ENCODE data around the gene EIF2B1. TPM values are rescaled to one million over a fixed set of nuclear protein-coding genes. Genes with fewer than 3 reads are reported as not detected.

EIF2B1 gene
- total and polyA plus RNA-seq, 9 of the 15 experiments (the other 6 are each of a cell fraction or from before 2014, with no cell fraction given): 35.7 to 195 (median 67.8) TPM

- TF ChIP-seq SIN3A (IDR thresholded peaks at IDR 0.05; ENCODE audit: borderline replicate concordance in 2 of 2, control insufficient read depth in 1 of 2, low read depth in 2 of 2, low read length in 2 of 2) (peak; percentile 98 to 99), ETV6 (IDR thresholded peaks at IDR 0.05; ENCODE audit: borderline replicate concordance in 1 of 2, low read depth in 2 of 2, low read length in 1 of 2) (peak; percentile 83 to 93; a peak in 2 of 4 replicates), ETV6 (CRISPR knock-in tag; IDR thresholded peaks at IDR 0.05; ENCODE audit: borderline replicate concordance) (peak; percentile 52; the same call in 1 of the 2 replicates), ZNF316 (IDR thresholded peaks at IDR 0.05) (no peak), TFE3 (CRISPR knock-in tag; IDR thresholded peaks at IDR 0.05) (no peak), PHTF2 (CRISPR knock-in tag; IDR thresholded peaks at IDR 0.05) (no peak), PHF20 (IDR thresholded peaks at IDR 0.05; ENCODE audit: partially characterized antibody) (peak; percentile 100), TGIF2 (CRISPR knock-in tag; IDR thresholded peaks at IDR 0.05) (peak; percentile 94; the same call in 1 of the 2 replicates), REST (IDR thresholded peaks at IDR 0.05; ENCODE audit: borderline replicate concordance) (no peak; the same call in 1 of the 2 replicates), REST (CRISPR knock-in tag; IDR thresholded peaks at IDR 0.05; ENCODE audit: low read depth) (peak; percentile 71), RBM15 (IDR thresholded peaks at IDR 0.05; ENCODE audit: insufficient read depth, low read length) (no peak), ZNF668 (CRISPR knock-in tag; IDR thresholded peaks at IDR 0.05) (no peak), GTF3C2 (IDR thresholded peaks at IDR 0.05; ENCODE audit: borderline replicate concordance, extremely low read depth, insufficient read length) (no peak), NFRKB (IDR thresholded peaks at IDR 0.05; ENCODE audit: low read depth) (peak; percentile 88; the same call in 1 of the 2 replicates), CAMTA2 (CRISPR knock-in tag; conservative IDR thresholded peaks at IDR 0.05) (no peak)
Observed at GRCh38 chr12:123633379-123634141, at the start of gene EIF2B1, which contains the start of gene GTF2H3 (continued).
